ENCODE data around the gene WDR74. TPM values are rescaled to one million over a fixed set of nuclear protein-coding genes. Genes with fewer than 3 reads are reported as not detected.
"Not testable (repeated sequence)": the region's sequence is repeated elsewhere in the genome, so short reads cannot be mapped to it uniquely, and the experiment has no call there.

The WDR74 gene
- total RNA-seq, 1 experiment from 2014 or later = 115 TPM

DNA sequence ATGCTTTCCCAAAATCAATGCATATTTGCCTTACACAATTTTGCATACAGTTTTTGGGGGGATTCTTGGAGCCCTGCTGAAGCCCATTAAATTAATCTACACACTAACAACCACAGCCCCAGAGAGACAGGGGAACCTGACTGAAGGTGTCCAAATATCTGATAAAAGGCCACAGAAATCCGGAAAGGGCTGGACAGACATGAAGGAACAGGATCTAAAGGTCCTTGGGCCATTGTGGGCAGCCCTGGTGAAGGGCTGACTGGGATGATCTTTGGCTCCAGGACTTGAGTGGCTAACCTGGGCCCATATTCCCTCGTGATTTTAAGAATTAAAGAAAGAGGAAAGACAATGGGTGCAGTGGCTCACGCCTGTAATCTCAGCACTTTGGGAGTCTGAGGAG, 6.8 kb upstream of the WDR74 start:
- no peaks in the 10 kb centered on the region for H3K9me3 Mint-ChIP-seq (ENCODE audit: unreplicated experiment)
- ChIA-PET POLR2A (no interaction called here), CTCF (no interaction called here)
- DNase-seq = no peak
- no peak overlapping the region for H3K27ac Mint-ChIP-seq (ENCODE audit: unreplicated experiment)
- BruUV-seq (replicated peaks) = no TSS peak
- no peak overlapping the region for H3K4me3 ChIP-seq (ENCODE audit: low read depth, low read length)
- no peaks in the 10 kb centered on the region for H3K36me3 ChIP-seq (ENCODE audit: control insufficient read depth, insufficient read depth, low read length)
- no peaks in the 10 kb centered on the region for H3K27me3 Mint-ChIP-seq (ENCODE audit: insufficient read depth, unreplicated experiment)
- intact Hi-C loops (cut with micrococcal nuclease; ENCODE audit: unreplicated experiment) = no loop called here
- no peak overlapping the region for H3K4me3 Mint-ChIP-seq (ENCODE audit: unreplicated experiment)
- peaks cover 60% of the 10 kb centered on the region for H3K36me3 Mint-ChIP-seq (ENCODE audit: insufficient read depth, unreplicated experiment)
- no peaks in the 10 kb centered on the region for H3K27me3 ChIP-seq (replicated peaks; ENCODE audit: control insufficient read depth, insufficient read depth, low read length)
- peaks cover 7% of the 10 kb centered on the region; the same call in 1 of the 2 replicates for H3K4me1 ChIP-seq
- H3K9me3 ChIP-seq = no peaks in the 10 kb centered on the region
- TF ChIP-seq, protein P1, sequence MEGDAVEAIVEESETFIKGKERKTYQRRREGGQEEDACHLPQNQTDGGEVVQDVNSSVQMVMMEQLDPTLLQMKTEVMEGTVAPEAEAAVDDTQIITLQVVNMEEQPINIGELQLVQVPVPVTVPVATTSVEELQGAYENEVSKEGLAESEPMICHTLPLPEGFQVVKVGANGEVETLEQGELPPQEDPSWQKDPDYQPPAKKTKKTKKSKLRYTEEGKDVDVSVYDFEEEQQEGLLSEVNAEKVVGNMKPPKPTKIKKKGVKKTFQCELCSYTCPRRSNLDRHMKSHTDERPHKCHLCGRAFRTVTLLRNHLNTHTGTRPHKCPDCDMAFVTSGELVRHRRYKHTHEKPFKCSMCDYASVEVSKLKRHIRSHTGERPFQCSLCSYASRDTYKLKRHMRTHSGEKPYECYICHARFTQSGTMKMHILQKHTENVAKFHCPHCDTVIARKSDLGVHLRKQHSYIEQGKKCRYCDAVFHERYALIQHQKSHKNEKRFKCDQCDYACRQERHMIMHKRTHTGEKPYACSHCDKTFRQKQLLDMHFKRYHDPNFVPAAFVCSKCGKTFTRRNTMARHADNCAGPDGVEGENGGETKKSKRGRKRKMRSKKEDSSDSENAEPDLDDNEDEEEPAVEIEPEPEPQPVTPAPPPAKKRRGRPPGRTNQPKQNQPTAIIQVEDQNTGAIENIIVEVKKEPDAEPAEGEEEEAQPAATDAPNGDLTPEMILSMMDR (IDR thresholded peaks at IDR 0.05; ENCODE audit: insufficient read depth in 1 of 2, low read depth in 1 of 2, low read length in 1 of 2, severe bottlenecking in 1 of 2, unreplicated experiment in 1 of 2) = no peak
- peaks cover 7% of the 10 kb centered on the region for H3K4me1 Mint-ChIP-seq (ENCODE audit: low read depth, unreplicated experiment)

DNA sequence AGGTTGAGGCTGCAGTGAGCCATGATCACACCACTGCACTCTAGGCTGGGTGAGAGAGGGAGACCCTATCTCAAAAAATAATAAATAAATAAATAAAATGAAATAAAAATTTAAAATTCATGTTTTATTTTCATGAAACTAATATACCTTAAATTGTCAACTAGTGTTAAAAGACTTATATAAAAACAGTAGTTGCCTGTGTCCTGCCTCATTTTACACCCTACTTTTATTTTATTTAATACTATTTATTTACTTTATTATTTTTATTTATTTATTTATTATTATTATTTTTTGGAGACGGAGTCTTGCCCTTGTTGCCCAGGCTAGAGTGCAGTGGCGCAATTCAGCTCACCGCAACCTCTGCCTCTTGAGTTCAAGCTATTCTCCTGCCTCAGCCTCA, 4.8 kb upstream of the WDR74 start:
- ChIA-PET POLR2A (interaction anchor here (1.9 to 3.0 kb wide), 2 partner anchors 12 kb away, joined by 7 to 19 read pairs; partner anchors contain the start of gene STX5), CTCF (no interaction called here)
- H3K27me3 Mint-ChIP-seq (ENCODE audit: insufficient read depth, unreplicated experiment) = peaks cover 2% of the 10 kb centered on the region
- Histone ChIP-seq H3K9me3 (no peaks in the 10 kb centered on the region), H3K27me3 (replicated peaks; ENCODE audit: control insufficient read depth, insufficient read depth, low read length) (no peaks in the 10 kb centered on the region), H3K36me3 (ENCODE audit: control insufficient read depth, insufficient read depth, low read length) (no peaks in the 10 kb centered on the region), H3K4me1 (peaks cover 7% of the 10 kb centered on the region; the same call in 1 of the 2 replicates), H3K4me3 (ENCODE audit: low read depth, low read length) (no peak overlapping the region)
- H3K36me3 Mint-ChIP-seq (ENCODE audit: insufficient read depth, unreplicated experiment) = peaks cover 41% of the 10 kb centered on the region
- intact Hi-C loops (cut with micrococcal nuclease; ENCODE audit: unreplicated experiment) = no loop called here
- no peak overlapping the region for H3K27ac Mint-ChIP-seq (ENCODE audit: unreplicated experiment)
- H3K4me1 Mint-ChIP-seq (ENCODE audit: low read depth, unreplicated experiment) = peaks cover 19% of the 10 kb centered on the region
- no TSS peak for BruUV-seq (replicated peaks)
- TF ChIP-seq, protein P1 (IDR thresholded peaks at IDR 0.05; ENCODE audit: insufficient read depth in 1 of 2, low read depth in 1 of 2, low read length in 1 of 2, severe bottlenecking in 1 of 2, unreplicated experiment in 1 of 2) = no peak
- H3K9me3 Mint-ChIP-seq (ENCODE audit: unreplicated experiment) = no peaks in the 10 kb centered on the region
- no peak for DNase-seq
- no peak overlapping the region for H3K4me3 Mint-ChIP-seq (ENCODE audit: unreplicated experiment)

DNA sequence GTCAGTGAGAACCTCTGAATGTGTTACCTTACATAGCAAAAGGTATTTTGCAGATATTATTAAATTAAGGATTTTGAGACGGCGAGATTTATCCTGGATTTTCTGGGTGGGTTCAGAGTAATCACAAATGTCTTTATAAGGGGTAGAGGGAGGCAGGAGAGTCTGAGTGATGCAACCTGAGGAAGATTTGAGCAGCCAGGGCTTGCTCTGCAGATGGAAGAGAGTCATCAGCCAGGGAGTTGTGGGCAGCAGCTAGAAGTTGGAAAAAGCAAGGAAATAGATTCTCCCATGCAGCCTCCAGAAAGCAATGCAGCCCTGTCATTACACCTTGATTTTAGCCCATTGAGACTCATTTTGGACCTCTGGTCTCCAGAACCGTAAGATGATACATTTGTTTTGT, 4.1 kb upstream of the WDR74 start:
- intact Hi-C loops (cut with micrococcal nuclease; ENCODE audit: unreplicated experiment) = loop anchor here (2.0 kb wide), 1 partner anchor 13 kb away; no protein-coding TSS in a partner anchor

DNA sequence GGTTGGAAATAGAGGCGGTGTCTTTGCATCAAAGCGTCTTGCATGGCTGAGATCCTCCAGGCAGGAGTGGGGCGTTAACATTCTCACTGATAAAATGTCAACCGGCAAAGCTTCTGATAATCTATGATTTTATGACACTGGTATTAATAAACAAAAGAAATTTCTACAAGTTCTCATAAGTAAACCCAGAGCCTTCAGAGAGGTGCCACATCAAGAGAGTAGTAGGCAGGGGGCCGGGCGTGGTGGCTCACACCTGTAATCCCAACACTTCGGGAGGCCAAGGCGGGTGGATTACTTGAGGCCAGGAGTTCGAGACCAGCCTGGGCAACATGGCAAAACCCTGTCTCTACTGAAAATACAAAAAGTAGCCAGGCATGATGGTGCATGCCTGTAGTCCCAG, 3.5 kb upstream of the WDR74 start:
- not testable (repeated sequence) for H3K27ac Mint-ChIP-seq (ENCODE audit: unreplicated experiment); H3K36me3 ChIP-seq (ENCODE audit: control insufficient read depth, insufficient read depth, low read length); H3K27me3 ChIP-seq (replicated peaks; ENCODE audit: control insufficient read depth, insufficient read depth, low read length); H3K9me3 Mint-ChIP-seq (ENCODE audit: unreplicated experiment); H3K27me3 Mint-ChIP-seq (ENCODE audit: insufficient read depth, unreplicated experiment); H3K4me3 Mint-ChIP-seq (ENCODE audit: unreplicated experiment); H3K9me3 ChIP-seq; H3K4me1 ChIP-seq; BruUV-seq (replicated peaks)
- peak overlapping the region; percentile 41 for H3K4me3 ChIP-seq (ENCODE audit: low read depth, low read length)
- ChIA-PET POLR2A (interaction anchor here (0.6 to 3.0 kb wide), 8 partner anchors 9 to 1061 kb away, joined by 3 to 19 read pairs (median 5); partner anchors contain the start of genes STX5 and ZBTB3), CTCF (interaction anchor here (0.6 to 1.1 kb wide), 2 partner anchors 231 to 1422 kb away, joined by 3 to 5 read pairs; no protein-coding TSS in a partner anchor)
- peaks cover 19% of the 10 kb centered on the region for H3K4me1 Mint-ChIP-seq (ENCODE audit: low read depth, unreplicated experiment)
- H3K36me3 Mint-ChIP-seq (ENCODE audit: insufficient read depth, unreplicated experiment) = peaks cover 31% of the 10 kb centered on the region
- intact Hi-C loops (cut with micrococcal nuclease; ENCODE audit: unreplicated experiment) = loop anchor here (1.0 to 2.0 kb wide), 4 partner anchors 7 to 38 kb away; no protein-coding TSS in a partner anchor
- peak; percentile 54 to 56 for DNase-seq

More for the DNA sequence above, 4.1 kb upstream of the WDR74 start:
- TF ChIP-seq, protein P1 (IDR thresholded peaks at IDR 0.05; ENCODE audit: insufficient read depth in 1 of 2, low read depth in 1 of 2, low read length in 1 of 2, severe bottlenecking in 1 of 2, unreplicated experiment in 1 of 2) = no peak
- peaks cover 7% of the 10 kb centered on the region; the same call in 1 of the 2 replicates for H3K4me1 ChIP-seq
- H3K9me3 Mint-ChIP-seq (ENCODE audit: unreplicated experiment) = no peaks in the 10 kb centered on the region
- peaks cover 35% of the 10 kb centered on the region for H3K36me3 Mint-ChIP-seq (ENCODE audit: insufficient read depth, unreplicated experiment)
- H3K4me1 Mint-ChIP-seq (ENCODE audit: low read depth, unreplicated experiment) = peaks cover 19% of the 10 kb centered on the region
- H3K27me3 ChIP-seq (replicated peaks; ENCODE audit: control insufficient read depth, insufficient read depth, low read length) = no peaks in the 10 kb centered on the region
- no peaks in the 10 kb centered on the region; the same call in 1 of the 2 replicates for H3K36me3 ChIP-seq (ENCODE audit: control insufficient read depth, insufficient read depth, low read length)
- H3K27ac Mint-ChIP-seq (ENCODE audit: unreplicated experiment) = no peak overlapping the region
- H3K9me3 ChIP-seq = no peaks in the 10 kb centered on the region
- no TSS peak for BruUV-seq (replicated peaks)
- ChIA-PET CTCF (no interaction called here), POLR2A (interaction anchor here (1.0 to 3.0 kb wide), 4 partner anchors 12 to 47 kb away, joined by 3 to 19 read pairs (median 6); partner anchors contain the start of gene STX5)
- DNase-seq = no peak
- no peak overlapping the region for H3K4me3 ChIP-seq (ENCODE audit: low read depth, low read length)
- no peak overlapping the region for H3K4me3 Mint-ChIP-seq (ENCODE audit: unreplicated experiment)
- H3K27me3 Mint-ChIP-seq (ENCODE audit: insufficient read depth, unreplicated experiment) = peaks cover 2% of the 10 kb centered on the region
